Ecto neural progenitor cell (in vitro differentiated cells): ENCODE measurements around the gene MAP2K1.
A peak's percentile ranks its signal among the peaks of the same experiment; 100 is the strongest.
"Not testable (repeated sequence)": the region's sequence is repeated elsewhere in the genome, so short reads cannot be mapped to it uniquely, and the experiment has no call there.

Experiments used
- DNase-seq: peaks from one replicate; pipeline ENCODE4 v3.0.0-alpha.2; 2018; ENCODE audit warnings: low spot score

The MAP2K1 gene

DNA sequence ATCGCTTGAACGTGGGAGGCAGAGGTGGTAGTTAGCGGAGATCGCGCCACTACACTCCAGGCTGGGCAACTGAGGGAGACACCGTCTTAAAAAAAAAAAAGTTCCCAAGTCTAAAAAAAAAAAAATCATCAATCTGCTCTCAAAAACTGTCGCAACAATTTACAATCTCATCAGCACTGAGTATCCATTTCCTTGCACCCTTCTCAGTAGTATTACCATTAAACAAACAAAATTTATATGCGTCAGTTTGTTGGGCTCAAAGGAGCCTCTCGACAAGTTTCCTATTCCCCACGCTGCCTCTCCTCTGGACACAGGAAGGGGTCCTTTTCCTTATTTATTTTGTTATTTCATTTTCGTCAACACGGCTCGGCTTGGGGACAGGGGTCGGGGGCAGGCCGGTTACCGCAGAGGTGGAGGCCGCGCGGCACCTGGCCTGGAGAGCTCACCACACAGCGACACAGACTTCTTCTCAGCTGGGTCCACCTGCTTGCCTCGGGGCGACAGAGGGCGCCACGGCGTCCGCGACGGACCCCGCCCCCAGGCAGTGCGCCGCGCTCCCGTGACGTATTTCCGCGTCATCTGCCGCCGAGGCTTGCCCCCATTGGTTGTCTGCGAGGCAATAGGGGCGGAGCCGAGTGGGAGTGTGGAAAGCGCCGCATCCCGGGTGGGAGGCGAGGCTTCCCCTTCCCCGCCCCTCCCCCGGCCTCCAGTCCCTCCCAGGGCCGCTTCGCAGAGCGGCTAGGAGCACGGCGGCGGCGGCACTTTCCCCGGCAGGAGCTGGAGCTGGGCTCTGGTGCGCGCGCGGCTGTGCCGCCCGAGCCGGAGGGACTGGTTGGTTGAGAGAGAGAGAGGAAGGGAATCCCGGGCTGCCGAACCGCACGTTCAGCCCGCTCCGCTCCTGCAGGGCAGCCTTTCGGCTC, at the start of gene MAP2K1:
TSS of gene MAP2K1 (plus strand) at position 709 of the 920 bp plus-strand sequence. CDS start 436 bp downstream, outside the sequence.
- peak; percentile 98 for DNase-seq

DNA sequence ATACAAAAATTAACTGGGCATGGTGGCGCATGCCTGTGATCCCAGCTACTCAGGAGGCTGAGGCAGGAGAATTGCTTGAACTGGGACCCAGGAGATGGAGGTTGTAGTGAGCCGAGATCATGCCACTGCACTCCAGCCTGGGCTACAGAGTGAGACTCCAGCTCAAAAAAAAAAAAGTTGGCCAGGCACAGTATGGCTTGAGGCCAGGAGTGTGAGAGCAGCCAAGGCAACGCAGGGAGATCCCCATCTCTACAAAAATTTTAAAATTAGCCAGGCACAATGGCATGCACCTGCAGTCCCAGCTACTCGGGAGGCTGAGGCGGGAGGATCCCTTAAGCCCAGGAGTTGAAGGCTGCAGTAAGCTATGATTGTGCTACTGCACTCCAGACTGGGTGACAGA, 38.2 kb upstream of the MAP2K1 start:
- DNase-seq = not testable (repeated sequence)

DNA sequence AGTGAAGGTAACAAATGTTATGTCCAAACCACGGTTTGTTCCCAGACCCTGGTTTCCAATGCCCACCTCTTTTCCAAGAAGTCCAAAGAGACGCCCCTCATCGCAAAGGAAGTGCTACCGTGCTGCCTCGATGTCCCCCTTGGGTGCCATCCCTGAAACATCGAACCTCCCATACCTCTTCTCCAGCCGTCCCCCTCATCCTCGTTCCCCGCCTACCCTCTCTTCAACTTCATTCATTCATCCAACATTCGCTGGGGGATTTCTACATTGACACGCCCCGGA, 30.7 kb upstream of the MAP2K1 start:
- no peak for DNase-seq

DNA sequence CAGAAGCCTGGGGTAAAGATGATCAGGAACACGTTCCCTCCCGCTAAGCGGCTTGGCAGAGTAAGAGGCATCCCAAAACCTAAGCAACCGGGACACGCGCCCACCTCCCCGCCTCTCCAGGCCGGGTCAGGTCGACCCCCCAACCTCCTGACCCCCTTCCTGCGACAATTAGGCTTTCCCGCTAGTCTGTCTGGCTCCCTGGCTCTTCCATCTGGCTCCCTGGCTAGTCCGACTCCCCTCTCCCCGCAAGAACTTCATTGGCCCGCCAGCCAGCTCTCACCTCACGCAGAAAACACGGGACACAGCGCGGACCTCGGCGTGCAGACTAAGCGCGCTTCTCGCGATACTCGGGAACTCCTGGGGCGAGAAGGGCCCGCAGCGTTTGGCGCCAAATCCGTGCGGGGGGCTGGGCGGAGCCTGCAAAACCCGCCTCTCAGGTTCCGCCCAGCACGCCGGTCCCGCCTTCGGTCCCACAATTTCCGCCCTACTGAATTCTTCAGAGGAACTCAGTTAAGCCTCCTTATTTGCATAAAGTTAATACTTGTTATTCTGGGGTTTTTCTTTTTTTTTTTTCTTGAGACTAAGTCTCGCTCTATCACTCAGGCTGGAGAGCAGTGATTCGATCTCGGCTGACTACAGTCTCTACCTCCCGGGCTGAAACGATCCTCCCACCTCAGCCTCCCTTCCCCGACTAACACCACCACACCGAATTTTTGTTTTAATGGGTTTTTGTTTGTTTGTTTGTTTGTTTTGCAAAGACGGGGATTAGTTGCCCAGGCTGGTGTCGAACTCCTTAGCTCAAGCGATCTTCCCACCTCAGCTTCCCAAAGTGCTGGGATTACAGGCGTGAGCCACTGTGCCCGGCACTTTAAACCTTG, 30.1 kb upstream of the MAP2K1 start, which contains the start of gene TIPIN:
TSS of gene TIPIN (minus strand) at position 327 of the 878 bp plus-strand sequence. CDS start 3,738 bp downstream, outside the sequence.
- peak; percentile 95 for DNase-seq

DNA sequence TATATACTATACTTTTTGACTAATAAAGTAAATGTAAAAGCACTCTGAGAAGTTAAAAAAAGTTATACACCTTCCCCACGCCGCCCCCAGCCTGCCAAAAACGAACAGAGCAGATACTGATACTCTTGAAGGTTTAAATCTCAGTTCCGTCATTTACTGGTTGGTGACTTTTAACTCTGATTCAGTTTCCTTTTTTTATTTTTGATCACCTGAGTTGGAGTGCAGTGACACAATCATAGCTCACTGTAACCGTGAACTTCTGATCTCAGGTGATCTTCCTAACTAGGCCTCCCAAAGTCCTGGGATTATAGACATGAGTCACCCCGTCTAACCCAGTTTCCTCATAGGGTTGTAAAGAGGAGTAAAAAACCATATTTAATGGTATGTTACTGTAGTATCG, 27.0 kb upstream of the MAP2K1 start:
- no peak for DNase-seq

DNA sequence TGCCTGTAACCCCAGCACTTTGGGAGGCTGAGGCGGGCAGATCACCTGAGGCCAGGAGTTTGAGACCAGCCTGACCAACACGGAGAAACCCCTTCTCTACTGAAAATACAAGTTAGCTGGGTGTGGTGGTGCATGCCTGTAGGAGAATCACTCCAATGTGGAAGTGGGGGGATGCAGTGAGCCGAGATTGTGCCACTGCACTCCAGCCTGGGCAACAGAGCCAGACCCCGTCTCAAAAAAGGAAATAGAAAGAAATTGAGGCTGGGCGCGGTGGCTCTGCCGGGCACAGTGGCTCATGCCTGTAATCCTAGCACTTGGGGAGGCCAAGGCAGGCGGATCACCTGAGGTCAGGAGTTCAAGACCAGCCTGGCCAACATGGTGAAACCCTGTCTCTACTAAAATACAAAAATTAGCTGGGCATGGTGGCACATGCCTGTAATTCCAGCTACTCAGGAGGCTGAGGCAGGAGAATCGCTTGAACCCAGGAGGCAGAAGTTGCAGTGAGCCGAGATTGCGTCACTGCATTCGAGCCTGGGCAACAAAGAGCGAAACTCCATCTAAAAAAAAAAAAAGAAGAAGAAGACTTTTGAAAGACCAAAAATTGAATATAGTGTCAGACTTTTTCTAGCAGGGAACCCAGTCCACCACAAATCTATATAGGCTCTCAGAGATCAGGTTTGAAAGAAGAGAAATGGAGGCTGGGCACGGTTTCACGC, 24.8 kb upstream of the MAP2K1 start:
- not testable (repeated sequence) for DNase-seq

DNA sequence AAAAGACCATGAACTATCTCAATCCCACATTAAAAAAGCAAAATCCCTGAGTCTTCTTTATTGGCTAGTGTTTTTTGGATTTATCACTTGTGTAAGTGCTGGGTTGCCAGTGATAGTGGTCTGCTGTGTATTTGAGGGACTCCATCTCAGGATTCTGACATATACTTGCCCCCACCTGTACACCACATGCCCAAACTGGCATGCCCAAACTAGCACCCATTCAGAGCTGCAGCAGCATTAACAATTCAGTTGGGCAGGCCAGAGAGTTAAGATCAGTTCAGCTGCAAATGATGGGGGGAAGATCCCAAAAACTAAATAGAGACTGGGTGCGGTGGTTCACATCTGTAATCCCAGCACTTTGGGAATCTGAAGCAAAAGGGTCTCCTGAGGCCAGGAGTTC, 23.9 kb upstream of the MAP2K1 start:
- DNase-seq = no peak

DNA sequence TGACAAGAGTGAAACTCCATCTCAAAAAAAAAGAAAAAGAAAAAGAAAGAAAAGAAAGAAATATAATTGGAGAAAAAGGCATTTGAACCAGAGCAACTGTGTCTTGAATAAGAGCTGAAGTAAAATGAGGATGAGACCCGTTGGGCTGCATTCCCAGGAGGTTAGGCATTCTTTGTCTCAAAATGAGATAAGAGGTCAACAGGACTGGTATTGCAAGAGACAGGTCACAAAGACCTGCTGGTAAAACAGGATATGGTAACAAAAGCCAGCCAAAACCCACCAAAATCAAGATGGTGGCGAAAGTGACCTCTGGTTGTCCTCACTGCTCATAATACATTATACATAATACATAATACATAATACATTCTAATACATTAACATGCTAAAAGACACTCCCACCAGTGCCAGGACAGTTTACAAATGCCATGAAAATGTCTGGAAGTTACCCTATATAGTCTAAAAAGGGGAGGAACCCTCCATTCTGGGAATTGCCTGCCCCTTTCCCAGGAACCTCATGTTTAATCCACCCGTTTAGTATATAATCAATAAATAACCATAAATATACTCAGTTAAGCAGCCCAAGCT, 21.7 kb upstream of the MAP2K1 start:
- no peak for DNase-seq

DNA sequence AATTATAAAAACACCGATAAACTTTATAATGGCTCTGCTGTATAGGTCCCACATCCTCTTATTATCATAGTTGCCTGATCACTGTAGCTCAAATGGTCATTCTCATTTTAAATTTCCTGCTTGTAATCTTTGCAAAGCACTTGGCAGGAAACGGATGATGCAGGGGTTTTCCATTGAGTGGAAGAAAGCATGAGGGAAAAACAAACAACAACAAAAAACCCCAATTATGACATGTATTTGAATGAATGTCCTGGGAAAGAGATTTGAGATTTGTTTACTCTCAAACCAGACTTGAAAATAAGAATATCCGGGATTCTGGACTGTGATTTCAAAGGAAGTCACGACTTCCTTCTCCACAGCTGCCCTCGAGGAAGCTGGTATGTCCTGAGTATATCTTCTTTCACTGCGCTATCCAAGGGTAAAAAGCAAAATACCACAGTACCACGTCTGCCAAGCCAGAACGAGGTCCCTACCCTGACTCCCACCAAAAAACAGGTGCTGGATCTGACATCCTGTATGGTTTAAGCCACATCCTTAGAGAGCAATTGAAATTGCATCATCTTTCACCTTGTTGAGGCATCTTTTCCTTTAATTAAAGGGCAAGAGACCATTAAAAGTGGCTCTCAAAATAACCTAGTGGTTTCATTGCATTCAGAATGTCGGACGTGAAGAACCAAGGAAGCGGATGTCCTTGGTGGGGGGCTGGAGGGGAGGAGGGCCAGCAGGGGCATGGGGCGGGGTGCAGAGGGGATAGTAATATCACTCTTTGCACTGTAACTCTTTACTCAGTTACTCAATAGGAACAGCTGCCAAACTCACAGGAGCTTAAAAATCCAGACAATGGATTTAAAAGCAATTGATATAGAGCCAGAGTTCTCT, 16.7 kb upstream of the MAP2K1 start:
- DNase-seq = no peak

DNA sequence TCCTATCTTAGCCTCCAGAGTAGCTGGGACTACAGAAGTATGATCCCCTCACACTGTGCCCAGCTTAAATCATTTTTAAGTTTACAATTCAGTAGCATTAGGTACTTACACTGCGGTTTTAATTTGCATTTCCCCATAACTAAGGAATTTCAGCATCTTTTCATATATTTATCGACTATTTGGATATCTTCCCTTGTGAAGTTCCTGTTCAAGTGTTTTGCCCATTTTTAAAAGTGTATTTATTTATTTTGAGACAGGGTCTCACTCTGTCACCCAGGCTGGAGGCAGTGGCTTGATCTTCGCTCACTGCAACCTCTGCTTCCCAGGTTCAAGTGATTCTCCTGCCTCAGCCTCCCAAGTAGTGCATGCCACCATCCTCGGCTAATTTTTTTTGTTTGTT, 12.5 kb upstream of the MAP2K1 start:
- DNase-seq = no peak

DNA sequence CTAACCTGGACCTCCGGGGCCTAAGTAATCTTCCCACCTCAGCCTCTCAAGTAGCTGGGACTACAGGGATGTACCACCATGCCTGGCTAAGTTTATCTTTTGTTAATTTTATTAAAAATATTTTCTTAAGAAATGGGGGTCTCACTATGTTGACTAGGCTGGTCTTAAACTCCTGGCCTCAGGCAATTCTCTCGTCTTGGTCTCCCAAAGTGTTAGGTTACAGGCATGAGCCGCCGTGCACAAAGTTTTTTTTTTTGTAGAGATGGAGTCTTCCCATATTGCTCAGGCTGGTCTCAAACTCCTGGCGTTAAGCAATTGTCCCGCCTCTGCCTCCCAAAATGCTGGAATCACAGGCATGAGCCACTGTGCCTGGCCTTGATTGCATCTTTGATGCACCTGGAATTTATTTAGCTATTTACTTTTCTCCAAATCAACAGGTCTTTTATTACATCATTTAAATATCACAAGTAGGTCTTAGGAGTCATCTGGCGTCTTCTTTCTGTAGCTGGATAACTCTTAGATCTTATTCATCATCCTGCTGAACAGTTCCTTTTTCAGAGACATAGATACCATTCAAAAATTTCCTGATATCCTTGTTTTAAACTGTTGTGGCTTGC, 7.8 kb upstream of the MAP2K1 start:
- no peak for DNase-seq

DNA sequence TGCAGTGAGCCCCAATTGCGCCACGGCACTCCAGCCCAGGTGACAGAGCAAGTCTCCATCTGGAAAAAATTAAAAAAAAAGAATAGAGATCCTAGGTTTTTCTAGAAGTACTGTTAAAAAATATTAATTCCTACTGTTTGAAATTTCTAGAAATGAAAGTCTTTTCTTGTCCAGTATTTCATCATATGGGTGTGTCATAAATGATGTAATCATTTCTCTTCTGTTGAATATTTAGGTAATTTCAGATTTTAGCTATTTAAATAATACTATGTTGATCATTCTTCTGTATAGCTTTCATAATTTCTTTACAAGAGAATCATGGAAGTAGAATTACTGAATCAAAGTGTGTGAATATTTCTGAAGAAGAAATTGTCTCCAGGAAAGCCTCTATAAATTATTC, 5.3 kb upstream of the MAP2K1 start:
- DNase-seq = not testable (repeated sequence)

DNA sequence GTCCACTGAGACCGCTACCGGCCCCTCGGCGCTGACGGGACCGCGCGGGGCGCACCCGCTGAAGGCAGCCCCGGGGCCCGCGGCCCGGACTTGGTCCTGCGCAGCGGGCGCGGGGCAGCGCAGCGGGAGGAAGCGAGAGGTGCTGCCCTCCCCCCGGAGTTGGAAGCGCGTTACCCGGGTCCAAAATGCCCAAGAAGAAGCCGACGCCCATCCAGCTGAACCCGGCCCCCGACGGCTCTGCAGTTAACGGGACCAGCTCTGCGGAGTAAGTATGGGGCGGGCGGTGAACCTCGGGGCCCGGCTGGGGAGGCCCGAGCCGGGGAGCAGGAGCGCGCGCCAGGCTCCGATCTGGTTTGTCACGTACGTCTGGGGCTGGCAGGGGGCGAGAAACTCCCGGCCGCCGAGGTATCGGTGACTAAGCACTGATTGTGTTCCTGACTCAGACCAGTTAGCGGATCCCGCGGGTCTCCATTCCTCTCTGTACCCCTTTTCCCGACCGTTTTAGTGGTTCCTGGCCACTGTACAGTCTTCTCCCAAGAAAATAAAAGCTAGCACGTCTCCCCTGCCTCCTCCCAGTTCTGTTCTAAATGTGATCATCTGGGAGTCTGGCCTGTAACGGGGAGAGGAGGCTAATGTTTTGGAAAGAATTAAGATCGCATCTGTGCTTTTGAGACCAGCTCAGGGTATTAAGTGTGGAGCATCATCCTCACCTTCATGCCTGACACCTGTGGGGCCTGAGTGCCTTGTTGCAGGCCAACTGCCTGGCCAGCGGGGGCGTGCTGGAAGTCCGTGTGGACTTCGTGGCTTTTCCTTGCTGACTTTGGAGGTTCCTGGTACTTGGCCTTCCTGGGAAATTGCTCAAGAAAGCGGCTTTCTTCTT, 691 bp downstream of the MAP2K1 start:
- peak; percentile 70 for DNase-seq

DNA sequence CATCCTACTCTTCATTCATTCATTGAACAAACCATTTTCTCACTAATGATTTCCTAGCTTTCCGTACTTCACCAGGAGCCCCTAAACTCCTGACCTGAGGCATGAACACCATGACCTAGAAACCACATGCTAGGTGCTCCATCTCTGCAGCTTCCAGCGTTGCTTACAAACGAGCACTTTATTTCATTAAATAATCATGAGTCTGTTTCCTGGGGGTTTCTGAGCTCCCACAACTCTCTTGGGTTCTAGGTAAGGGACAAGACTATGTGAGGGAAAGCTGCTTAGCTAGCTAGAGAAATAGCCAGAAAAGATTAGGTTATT, 1.3 kb downstream of the MAP2K1 start:
- no peak for DNase-seq

DNA sequence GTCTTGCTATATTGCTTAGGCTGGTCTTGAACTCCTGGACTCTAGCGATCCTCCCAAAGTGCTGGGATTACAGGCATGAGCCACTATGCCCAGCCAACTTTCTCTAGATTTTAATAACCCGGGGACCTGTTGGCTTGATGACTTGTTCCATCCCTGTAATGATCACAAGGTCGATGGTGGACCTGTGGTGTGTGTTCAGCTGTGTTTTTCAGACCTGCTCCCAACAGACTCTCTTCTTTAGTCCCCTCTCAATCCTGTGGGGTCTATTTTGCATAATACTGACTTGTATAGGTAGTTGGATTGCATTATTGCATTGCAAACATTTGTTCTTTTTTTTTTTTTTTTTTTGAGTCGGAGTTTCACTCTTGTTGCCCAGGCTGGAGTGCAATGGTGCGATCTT, 1.9 kb downstream of the MAP2K1 start:
- no peak for DNase-seq

DNA sequence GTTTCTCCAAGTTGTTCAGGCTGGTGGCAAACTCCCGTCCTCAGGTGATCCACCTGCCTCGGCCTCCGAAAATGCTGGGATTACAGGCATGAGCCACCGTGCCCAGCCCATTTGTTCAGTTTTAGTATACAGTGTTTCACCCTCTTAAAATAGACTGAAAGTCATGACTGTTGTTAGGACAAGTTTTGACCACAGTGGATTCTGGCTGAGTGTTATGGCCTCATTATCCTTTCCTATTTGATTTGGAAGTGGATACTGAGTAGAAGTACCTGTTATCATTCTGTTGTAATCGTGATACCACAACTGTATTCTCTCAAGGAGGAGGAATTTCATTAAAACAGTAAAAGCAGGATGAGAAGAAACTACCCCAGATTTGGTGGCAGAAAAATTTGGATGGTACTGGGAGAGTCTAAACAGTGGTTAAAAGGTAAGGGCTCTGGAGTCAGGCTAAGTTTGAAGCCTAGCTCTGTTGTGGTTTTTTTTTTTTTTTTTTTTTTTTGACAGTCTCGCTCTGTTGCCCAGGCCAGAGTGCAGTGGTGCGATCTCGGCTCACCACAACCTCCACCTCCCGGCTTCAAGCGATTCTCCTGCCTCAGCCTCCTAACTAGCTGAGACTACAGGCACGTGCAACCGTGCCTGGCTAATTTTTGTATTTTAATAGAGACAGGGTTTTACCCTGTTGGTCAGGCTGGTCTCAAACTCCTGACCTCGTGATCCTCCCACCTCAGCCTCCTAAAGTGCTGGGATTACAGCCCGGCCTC, 2.6 kb downstream of the MAP2K1 start:
- DNase-seq = no peak

DNA sequence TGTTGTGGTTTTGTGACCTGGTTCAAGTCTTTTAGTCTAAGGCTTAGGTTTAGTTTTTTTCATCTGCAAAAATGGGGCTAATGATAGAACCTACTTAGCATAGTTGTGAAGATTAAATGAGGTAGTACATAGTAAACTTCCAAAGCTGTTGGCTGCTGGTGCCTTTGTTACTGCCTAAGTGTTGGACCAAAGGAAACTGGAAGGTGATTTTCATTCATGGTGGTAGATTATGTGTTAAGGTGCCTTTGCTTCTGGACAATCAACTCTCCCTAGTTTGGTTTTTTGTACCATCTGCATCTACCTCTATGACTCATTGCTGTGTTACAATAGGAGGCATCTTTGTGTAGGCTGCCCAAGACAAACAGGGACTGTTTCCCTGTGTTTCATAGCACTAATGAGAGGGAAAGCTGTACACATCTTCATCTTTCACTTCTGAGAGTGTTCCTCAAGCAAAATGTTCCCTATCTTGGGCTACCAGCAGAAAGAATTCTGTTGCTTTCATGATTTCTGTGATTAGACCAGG, 3.2 kb downstream of the MAP2K1 start:
- no peak for DNase-seq

DNA sequence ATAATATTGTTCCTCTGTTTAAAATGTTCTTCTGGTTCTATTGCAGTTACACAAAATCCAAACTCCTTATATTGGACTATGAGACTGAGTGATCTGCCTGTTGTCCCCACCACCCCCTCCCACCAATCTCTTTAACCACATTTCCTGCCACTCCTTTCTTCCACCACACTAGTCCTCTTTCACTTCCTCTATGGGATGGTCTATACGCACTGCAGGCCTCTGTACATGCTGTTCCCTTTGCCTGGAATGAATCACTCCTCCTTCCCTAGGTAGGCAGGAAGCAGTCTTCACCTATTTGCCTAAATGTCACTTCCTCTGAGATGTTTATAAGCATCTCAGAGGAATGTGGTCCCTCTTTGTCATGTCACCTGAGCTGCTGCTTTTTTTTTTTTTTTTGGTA, 4.0 kb downstream of the MAP2K1 start:
- DNase-seq = no peak

DNA sequence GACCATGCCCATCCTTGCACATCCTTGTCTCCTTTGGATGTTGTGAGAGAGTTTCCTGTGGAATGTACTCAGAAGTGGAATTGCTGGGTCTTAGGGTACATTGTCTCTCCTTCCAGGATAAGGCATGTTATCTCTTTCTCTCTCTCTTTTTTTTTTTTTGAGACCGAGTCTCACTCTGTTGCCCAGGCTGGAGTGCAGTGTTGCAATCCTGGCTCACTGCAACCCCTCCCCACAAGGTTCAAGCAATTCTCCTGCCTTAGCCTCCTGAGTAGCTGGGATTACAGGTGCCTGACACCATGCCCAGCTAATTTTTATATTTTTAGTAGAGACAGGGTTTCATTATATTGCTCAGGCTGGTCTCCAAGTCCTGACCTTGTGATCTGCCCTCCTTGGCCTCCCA, 6.3 kb downstream of the MAP2K1 start:
- not testable (repeated sequence) for DNase-seq
